ENCODE data around the gene UHMK1. TPM values are rescaled to one million over a fixed set of nuclear protein-coding genes. Genes with fewer than 3 reads are reported as not detected.
"Not testable (repeated sequence)": the region's sequence is repeated elsewhere in the genome, so short reads cannot be mapped to it uniquely, and the experiment has no call there.

UHMK1 gene
- 10 to 100 TPM; 25.6 to 36.0 (median 34.4) TPM for polyA plus RNA-seq (ENCODE audit: insufficient read depth in 1 of 5, insufficient read length in 5 of 5, low replicate concordance in 1 of 5)
- long read RNA-seq, donor 1, full-length matches to known transcripts = 7 of 7 reads
- long read RNA-seq, donor 1, partial matches to known transcripts = 0 of 7 reads
- long read RNA-seq, donor 1, other reads (novel, unspliced or antisense) = 0 of 7 reads
- long read RNA-seq, donor 2, full-length matches to known transcripts = 2 of 2 reads
- long read RNA-seq, donor 2, partial matches to known transcripts = 0 of 2 reads
- long read RNA-seq, donor 2, other reads (novel, unspliced or antisense) = 0 of 2 reads
- long read RNA-seq, donor 3, full-length matches to known transcripts = 2 of 2 reads
- long read RNA-seq, donor 3, partial matches to known transcripts = 0 of 2 reads
- long read RNA-seq, donor 3, other reads (novel, unspliced or antisense) = 0 of 2 reads
- long read RNA-seq, donor 4, full-length matches to known transcripts = 3 of 3 reads
- long read RNA-seq, donor 4, partial matches to known transcripts = 0 of 3 reads
- long read RNA-seq, donor 4, other reads (novel, unspliced or antisense) = 0 of 3 reads
- long read RNA-seq, donor 5, full-length matches to known transcripts = 7 of 7 reads
- long read RNA-seq, donor 5, partial matches to known transcripts = 0 of 7 reads
- long read RNA-seq, donor 5, other reads (novel, unspliced or antisense) = 0 of 7 reads
- long read RNA-seq, donor 6, full-length matches to known transcripts = 9 of 9 reads
- long read RNA-seq, donor 6, partial matches to known transcripts = 0 of 9 reads
- long read RNA-seq, donor 6, other reads (novel, unspliced or antisense) = 0 of 9 reads
- long read RNA-seq, donor 7, full-length matches to known transcripts = 18 of 18 reads
- long read RNA-seq, donor 7, partial matches to known transcripts = 0 of 18 reads
- long read RNA-seq, donor 7, other reads (novel, unspliced or antisense) = 0 of 18 reads
- long read RNA-seq, donor 8, full-length matches to known transcripts = 1 of 1 reads
- long read RNA-seq, donor 8, partial matches to known transcripts = 0 of 1 reads
- long read RNA-seq, donor 8, other reads (novel, unspliced or antisense) = 0 of 1 reads

GRCh38 chr1:162497723-162498495 lies at the start of gene UHMK1:
Gene UHMK1 (plus strand): TSS chr1:162497818. CDS start chr1:162498001, 183 bp downstream.
- peak; percentile 86 to 87 for DNase-seq

- not testable (repeated sequence) for DNase-seq
Observed at GRCh38 chr1:162454361-162454760, 43.3 kb upstream of the UHMK1 start.

- no peak for DNase-seq
Observed at GRCh38 chr1:162456323-162456722, 41.3 kb upstream of the UHMK1 start.

GRCh38 chr1:162458236-162458635 lies 39.4 kb upstream of the UHMK1 start:
- DNase-seq = no peak

GRCh38 chr1:162462425-162462824 lies 35.2 kb upstream of the UHMK1 start:
- not testable (repeated sequence) for DNase-seq

- DNase-seq = no peak
Observed at GRCh38 chr1:162463021-162463420, 34.6 kb upstream of the UHMK1 start.

GRCh38 chr1:162466797-162467196 lies 30.8 kb upstream of the UHMK1 start:
- DNase-seq = no peak

- no peak for DNase-seq
Observed at GRCh38 chr1:162470216-162470615, 27.4 kb upstream of the UHMK1 start.

- no peak for DNase-seq
Observed at GRCh38 chr1:162471290-162471853, 26.2 kb upstream of the UHMK1 start.

- DNase-seq = no peak
Observed at GRCh38 chr1:162475089-162475488, 22.5 kb upstream of the UHMK1 start.

- no peak for DNase-seq
Observed at GRCh38 chr1:162475539-162476185, 22.0 kb upstream of the UHMK1 start.

- DNase-seq = no peak
Observed at GRCh38 chr1:162476620-162477019, 21.0 kb upstream of the UHMK1 start.

GRCh38 chr1:162485236-162485635 lies 12.4 kb upstream of the UHMK1 start:
- no peak for DNase-seq

- no peak for DNase-seq
Observed at GRCh38 chr1:162487241-162487640, 10.4 kb upstream of the UHMK1 start.

- no peak for DNase-seq
Observed at GRCh38 chr1:162488219-162488618, 9.4 kb upstream of the UHMK1 start.

GRCh38 chr1:162495531-162496233 lies 1.9 kb upstream of the UHMK1 start:
- not testable (repeated sequence) for DNase-seq

GRCh38 chr1:162497104-162497722 lies 405 bp upstream of the UHMK1 start:
- no peak for DNase-seq

GRCh38 chr1:162498496-162498810 lies 835 bp downstream of the UHMK1 start:
- DNase-seq = no peak

- peak; percentile 33 to 36 for DNase-seq
Observed at GRCh38 chr1:162500805-162501204, 3.2 kb downstream of the UHMK1 start.

- no peak for DNase-seq
Observed at GRCh38 chr1:162502077-162502476, 4.5 kb downstream of the UHMK1 start.
